Activated CD8-positive, alpha-beta memory T cell treated with anti-CD3 and anti-CD28 coated beads, Interleukin-2, amount 50 U/mL, for 24 hours (primary cell): ENCODE results near the gene GRB7.
"Not testable (repeated sequence)": the region's sequence is repeated elsewhere in the genome, so short reads cannot be mapped to it uniquely, and the experiment has no call there.

Experiments
- DNase-seq: peaks from one replicate; pipeline ENCODE4 v3.0.0-alpha.2; 2020; ENCODE audit errors: extremely low read depth

GRB7 gene

GRCh38 chr17:39737760-39738567, at the start of gene GRB7:
TSS of gene GRB7 (plus strand) at chr17:39737938. CDS start at chr17:39742302, 4,364 bp downstream.
- no peak for DNase-seq

DNA sequence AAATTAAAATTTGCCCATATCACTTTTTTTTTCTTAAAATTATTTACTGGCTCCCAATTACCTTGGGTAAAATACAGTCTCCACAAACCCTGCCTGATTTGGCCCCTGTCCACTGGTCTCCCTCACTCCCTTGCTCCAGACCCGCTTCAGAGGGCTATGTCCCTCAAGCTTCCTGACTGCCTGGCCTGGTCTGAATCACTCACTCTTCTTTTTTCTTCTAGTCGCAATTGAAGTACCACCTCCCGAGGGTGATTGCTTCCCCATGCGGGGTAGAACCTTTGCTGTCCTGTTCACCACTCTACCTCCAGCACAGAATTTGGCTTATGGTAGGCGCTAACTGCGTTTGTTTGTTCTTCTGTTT, 49.3 kb upstream of the GRB7 start:
- no peak for DNase-seq

DNA sequence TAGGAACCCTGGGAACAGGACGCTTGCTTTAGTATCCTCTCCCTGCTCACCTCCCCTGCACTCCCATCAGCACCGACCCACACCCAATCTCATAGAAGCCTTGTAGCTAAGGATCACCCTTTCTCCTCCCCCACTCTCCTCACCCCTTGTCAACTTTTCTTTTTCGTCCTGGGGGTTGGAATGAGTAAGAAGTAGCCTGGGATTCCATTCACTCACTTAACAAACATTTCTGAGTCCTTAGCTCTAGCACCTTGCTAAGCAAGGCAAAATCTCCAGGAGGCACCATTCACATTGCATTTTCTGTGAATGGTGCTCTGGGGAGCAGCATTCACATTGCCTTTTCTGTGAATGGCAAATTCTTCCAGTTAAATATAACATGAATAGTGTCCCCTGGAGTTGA, 48.8 kb upstream of the GRB7 start:
- no peak for DNase-seq

DNA sequence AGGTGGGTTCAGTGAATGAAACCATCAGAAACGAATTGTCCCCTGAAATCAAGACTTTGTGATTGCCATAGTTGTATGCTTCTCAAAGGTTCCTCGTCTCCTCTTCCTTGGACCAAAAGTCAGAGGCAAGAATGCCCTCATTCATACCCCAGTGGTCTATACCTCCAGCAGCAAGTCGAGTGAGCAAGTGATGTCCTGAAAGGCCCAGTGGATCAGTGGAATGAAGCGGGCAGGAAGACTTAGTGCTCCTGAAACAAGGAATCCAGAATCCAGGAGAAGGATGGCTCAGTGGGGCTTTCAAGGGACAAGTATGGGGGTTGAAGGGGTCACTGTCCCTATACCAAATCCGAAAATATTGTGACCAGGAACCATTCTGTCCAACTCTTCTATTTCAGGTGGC, 43.1 kb upstream of the GRB7 start:
- DNase-seq = no peak

GRCh38 chr17:39695089-39695474, 42.7 kb upstream of the GRB7 start:
- DNase-seq = no peak

DNA sequence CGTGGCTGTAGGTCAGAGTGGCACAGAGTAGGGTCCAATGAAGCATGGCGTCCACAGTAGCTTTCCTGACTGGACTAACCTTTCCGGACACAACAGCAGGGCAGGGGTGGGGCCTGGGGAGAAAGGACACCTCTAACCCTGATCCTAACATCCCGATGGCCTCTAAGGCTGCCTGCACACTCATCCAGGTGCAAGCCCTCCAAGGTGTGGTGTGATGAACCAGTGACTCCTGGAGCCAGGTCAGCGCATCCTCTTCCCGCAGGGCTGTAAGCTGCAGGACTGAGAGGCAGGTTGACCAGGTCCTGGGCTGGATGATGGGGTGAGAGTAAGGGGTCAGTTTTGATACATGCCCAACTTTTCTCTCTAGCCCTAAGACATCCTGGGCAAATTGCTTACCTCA, 41.0 kb upstream of the GRB7 start:
- no peak for DNase-seq

- DNase-seq = no peak
These were observed 39.8 kb upstream of the GRB7 start for GRCh38 chr17:39697961-39698360.

DNA sequence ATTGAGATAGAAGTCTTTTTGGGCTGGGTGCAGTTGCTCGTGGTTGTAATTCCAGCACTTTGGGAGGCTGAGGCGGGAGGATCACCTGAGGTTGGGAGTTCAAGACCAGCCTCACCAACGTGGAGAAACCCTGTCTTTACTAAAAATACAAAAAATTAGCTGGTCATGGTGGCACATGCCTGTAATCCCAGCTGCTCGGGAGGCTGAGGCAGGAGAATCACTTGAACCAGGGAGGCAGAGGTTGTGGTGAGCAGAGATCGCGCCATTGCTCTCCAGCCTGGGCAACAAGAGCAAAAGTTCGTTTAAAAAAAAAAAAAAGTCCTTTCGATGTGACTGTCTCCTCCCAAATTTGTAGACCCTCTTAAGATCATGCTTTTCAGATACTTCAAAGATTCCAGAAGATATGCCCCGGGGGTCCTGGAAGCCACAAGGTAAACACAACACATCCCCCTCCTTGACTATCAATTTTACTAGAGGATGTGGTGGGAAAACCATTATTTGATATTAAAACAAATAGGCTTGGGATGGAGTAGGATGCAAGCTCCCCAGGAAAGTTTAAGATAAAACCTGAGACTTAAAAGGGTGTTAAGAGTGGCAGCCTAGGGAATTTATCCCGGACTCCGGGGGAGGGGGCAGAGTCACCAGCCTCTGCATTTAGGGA, 38.5 kb upstream of the GRB7 start:
- not testable (repeated sequence) for DNase-seq

DNA sequence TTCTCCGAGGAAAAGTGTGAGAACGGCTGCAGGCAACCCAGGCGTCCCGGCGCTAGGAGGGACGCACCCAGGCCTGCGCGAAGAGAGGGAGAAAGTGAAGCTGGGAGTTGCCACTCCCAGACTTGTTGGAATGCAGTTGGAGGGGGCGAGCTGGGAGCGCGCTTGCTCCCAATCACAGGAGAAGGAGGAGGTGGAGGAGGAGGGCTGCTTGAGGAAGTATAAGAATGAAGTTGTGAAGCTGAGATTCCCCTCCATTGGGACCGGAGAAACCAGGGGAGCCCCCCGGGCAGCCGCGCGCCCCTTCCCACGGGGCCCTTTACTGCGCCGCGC, 38.0 kb upstream of the GRB7 start, which contains the start of gene ERBB2:
Gene ERBB2 (plus strand): TSS at position 247 of the 330 bp plus-strand sequence. CDS start 175 bp downstream, outside the sequence.
- no peak for DNase-seq

DNA sequence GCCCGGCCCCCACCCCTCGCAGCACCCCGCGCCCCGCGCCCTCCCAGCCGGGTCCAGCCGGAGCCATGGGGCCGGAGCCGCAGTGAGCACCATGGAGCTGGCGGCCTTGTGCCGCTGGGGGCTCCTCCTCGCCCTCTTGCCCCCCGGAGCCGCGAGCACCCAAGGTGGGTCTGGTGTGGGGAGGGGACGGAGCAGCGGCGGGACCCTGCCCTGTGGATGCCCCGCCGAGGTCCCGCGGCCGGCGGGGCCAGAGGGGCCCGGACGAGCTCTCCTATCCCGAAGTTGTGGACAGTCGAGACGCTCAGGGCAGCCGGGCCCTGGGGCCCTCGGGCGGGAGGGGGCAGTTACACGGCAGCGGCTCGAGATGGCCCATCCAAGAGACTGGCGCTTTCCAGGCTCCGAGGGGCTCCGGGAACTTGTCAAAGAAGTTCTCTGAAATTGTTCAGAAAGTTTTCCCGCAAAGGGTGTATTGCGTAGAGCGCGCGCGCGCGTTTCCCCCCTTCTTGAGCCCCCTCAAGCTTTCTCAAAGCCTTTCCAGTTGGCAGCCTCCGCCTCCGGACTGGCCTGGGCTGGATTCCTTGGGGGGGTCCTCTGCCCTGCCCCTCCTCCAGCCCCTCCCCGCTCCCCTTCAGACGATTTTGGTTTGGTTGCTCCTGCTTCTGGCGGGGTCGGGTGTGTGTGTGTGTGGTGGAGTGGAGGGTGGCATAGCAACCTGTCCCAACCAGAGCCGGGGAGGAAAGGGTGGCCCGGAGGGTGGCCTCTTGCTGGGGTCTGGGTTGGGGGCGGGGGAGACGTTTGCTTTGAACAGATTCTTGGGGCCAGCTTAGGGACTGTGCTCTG, 37.4 kb upstream of the GRB7 start:
- DNase-seq = no peak

- no peak for DNase-seq
These were observed 36.5 kb upstream of the GRB7 start for GRCh38 chr17:39701012-39701783.

GRCh38 chr17:39701784-39702422, 35.8 kb upstream of the GRB7 start:
- DNase-seq = no peak

DNA sequence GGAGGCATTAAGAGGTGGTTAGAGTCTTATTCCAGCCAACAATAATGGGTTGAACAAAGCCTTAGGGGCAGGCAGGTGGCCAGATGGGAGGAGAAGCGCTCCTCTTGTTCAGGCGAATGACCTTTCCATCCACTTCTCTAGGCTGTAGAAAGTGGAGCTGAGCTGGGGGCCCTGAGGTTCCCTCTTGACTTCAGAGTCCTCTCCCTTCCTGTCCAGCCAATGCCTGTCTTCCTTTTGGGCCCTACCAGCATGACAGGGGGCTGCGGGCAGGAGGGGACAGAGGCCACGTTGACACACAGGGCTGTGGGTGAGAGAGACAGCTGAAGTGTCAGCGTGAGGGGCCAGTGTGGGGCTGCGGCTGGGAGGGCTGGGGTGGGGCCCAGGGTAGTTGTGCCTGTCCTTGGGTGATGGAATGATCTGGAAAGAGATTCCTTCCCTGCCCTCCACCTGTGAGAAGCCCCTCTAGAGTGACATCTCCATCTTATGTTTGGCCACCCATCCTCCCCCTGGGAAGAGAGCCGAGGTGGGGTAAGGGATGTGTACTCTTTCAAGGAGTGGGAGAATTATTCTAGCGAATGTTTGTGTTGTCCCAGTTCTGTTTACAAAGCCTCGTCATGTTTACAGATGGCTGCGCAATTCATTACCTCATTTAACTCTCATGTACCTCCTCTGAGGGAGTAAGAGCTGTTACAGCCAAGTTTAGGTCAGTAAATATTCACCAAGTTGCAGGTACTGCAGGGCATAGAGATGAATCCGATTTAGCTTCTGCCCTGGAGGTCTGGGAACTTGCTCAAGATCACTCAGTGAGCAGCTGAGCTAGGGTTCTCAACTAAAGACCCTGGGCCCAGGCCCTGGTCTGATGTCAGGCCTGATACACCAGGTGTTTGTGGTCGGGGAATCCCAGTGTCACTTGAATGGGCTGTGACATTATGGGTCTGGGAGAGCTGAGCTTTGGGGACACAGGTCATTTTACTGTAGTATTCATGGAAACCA, 34.5 kb upstream of the GRB7 start:
- DNase-seq = no peak

- DNase-seq = no peak
These were observed 33.8 kb upstream of the GRB7 start for GRCh38 chr17:39703913-39704312.

DNA sequence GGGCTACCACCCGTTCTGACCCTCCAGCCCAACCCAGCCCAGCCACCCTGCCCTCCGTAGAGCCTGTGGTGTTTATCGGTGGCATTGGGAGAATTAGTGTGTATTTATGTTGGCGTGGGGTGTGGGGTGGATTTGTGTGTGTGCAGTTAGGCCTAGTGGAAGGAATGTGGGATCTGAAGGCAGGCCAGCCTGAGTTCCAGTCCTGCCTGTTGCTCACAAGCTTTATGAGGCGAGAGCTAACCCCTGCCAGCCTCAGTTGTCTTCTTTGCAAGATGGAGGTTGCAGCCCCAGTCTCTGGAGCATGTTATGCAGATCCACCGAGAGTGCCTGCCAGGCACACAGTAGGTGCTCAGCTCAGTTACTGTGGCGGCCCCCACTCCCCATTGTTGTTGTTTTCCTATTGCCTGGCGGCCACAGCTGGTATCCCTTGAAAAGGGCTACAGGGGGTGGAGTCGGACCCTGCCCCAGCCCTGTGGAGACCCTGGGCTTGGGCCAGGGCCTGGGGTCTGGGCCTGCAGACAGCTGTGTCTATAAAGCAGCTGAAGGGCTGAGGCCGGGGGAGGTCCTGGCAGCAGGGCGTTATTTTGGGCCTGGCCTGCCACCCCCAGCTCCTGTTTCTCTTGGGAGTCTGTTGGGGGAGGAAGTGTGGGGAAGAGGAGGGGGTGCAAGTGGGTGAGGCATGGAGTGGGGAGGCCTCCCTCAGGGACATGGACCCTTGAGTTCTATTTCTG, 32.8 kb upstream of the GRB7 start:
- no peak for DNase-seq

DNA sequence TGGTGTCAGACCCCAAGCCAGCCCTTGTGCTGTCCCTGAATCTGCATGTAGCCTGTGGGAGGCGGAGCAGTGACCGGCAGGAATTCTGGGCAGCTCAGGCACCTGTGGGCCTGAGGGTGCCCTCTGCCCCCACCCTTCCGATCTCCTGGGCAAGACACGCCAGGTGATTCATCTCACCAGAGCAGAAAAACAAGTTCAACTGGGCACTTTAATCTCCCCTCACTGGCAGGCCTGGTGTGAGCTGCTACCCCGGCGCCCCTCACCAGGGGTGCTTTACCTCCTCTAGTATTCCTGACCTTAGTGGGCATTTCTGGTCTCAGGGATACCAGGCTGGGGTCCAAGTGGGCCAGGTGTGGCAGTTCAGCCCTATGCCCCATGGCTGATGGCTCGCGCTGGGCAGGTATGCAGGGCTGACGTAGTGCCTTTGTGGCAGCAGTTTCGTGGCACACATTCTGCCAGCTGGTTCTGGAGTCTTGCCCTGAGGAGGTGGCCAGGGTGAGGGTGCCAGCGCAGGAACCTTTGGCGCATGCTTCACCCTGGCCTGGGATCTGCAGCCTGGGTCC, 31.9 kb upstream of the GRB7 start:
- DNase-seq = no peak

DNA sequence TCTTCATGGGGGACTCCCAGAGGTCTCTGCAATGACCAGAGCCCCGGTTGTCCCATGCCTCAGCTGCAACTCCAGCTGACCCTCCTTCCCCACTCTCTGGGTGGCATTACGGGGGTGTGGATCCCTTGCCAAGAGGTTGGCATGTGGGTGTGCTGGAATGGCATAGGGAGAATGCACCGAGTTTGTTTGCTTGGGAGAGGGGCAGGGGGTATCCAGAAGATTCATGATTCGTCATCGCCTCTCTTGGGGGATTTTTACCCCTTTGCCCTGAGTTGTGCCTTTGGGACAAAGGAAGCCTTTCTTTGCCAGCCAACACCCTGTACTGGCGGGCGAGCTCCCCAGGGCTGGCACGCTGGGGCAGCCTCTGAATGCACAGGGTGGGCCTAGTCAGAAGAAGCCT, 31.4 kb upstream of the GRB7 start:
- no peak for DNase-seq

DNA sequence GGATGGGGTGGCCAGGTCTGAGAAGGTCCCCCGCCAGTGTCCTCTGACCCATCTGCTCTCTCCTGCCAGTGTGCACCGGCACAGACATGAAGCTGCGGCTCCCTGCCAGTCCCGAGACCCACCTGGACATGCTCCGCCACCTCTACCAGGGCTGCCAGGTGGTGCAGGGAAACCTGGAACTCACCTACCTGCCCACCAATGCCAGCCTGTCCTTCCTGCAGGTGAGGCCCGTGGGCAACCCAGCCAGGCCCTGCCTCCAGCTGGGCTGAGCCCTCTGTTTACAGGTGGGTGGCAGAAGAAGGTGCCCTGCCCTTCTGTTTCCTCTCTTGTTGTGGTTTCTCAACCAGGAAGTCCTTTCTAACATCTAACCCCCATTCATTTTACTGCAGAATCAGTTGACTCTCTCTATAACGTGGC, 30.8 kb upstream of the GRB7 start:
- no peak for DNase-seq
